Measurements from ENCODE around the gene STAT4.

STAT4 gene

GRCh38 chr2:191176305-191176704 lies 25.5 kb upstream of the STAT4 start:
- Histone ChIP-seq H3K4me3 (ENCODE audit: insufficient read depth, low read depth, low read length, poor library complexity, severe bottlenecking) (no peak overlapping the region), H3K9me3 (ENCODE audit: control insufficient read depth, low read length) (no peaks in the 10 kb centered on the region), H3K36me3 (ENCODE audit: control insufficient read depth, insufficient read depth, low read length) (no peaks in the 10 kb centered on the region), H3K27me3 (replicated peaks; ENCODE audit: control insufficient read depth, insufficient read depth, low read length, poor library complexity, severe bottlenecking) (no peaks in the 10 kb centered on the region), H3K27ac (ENCODE audit: insufficient read depth, low read length, poor library complexity, severe bottlenecking) (no peak overlapping the region), H3K4me1 (ENCODE audit: control insufficient read depth, insufficient read depth, low read length, poor library complexity, severe bottlenecking) (no peaks in the 10 kb centered on the region)
- no peak for DNase-seq

GRCh38 chr2:191174442-191174841 lies 23.6 kb upstream of the STAT4 start:
- H3K4me1 ChIP-seq (ENCODE audit: control insufficient read depth, insufficient read depth, low read length, poor library complexity, severe bottlenecking): no peaks in the 10 kb centered on the region
- no peak for DNase-seq
- no peaks in the 10 kb centered on the region for H3K9me3 ChIP-seq (ENCODE audit: control insufficient read depth, low read length)
- no peaks in the 10 kb centered on the region for H3K27me3 ChIP-seq (replicated peaks; ENCODE audit: control insufficient read depth, insufficient read depth, low read length, poor library complexity, severe bottlenecking)
- no peaks in the 10 kb centered on the region for H3K36me3 ChIP-seq (ENCODE audit: control insufficient read depth, insufficient read depth, low read length)
- no peak overlapping the region for H3K27ac ChIP-seq (ENCODE audit: insufficient read depth, low read length, poor library complexity, severe bottlenecking)
- no peak overlapping the region for H3K4me3 ChIP-seq (ENCODE audit: insufficient read depth, low read depth, low read length, poor library complexity, severe bottlenecking)

GRCh38 chr2:191173206-191173605 lies 22.4 kb upstream of the STAT4 start:
- H3K4me1 ChIP-seq (ENCODE audit: control insufficient read depth, insufficient read depth, low read length, poor library complexity, severe bottlenecking): no peaks in the 10 kb centered on the region
- no peak overlapping the region for H3K4me3 ChIP-seq (ENCODE audit: insufficient read depth, low read depth, low read length, poor library complexity, severe bottlenecking)
- H3K27ac ChIP-seq (ENCODE audit: insufficient read depth, low read length, poor library complexity, severe bottlenecking): no peak overlapping the region
- no peak for DNase-seq
- no peaks in the 10 kb centered on the region for H3K27me3 ChIP-seq (replicated peaks; ENCODE audit: control insufficient read depth, insufficient read depth, low read length, poor library complexity, severe bottlenecking)
- H3K9me3 ChIP-seq (ENCODE audit: control insufficient read depth, low read length): no peaks in the 10 kb centered on the region
- H3K36me3 ChIP-seq (ENCODE audit: control insufficient read depth, insufficient read depth, low read length): no peaks in the 10 kb centered on the region

- Histone ChIP-seq H3K4me1 (ENCODE audit: control insufficient read depth, insufficient read depth, low read length, poor library complexity, severe bottlenecking) (no peaks in the 10 kb centered on the region), H3K36me3 (ENCODE audit: control insufficient read depth, insufficient read depth, low read length) (no peaks in the 10 kb centered on the region), H3K27me3 (replicated peaks; ENCODE audit: control insufficient read depth, insufficient read depth, low read length, poor library complexity, severe bottlenecking) (no peaks in the 10 kb centered on the region), H3K27ac (ENCODE audit: insufficient read depth, low read length, poor library complexity, severe bottlenecking) (no peak overlapping the region), H3K9me3 (ENCODE audit: control insufficient read depth, low read length) (no peaks in the 10 kb centered on the region), H3K4me3 (ENCODE audit: insufficient read depth, low read depth, low read length, poor library complexity, severe bottlenecking) (no peak overlapping the region)
- DNase-seq: no peak
Observed at GRCh38 chr2:191171708-191172355, 21.0 kb upstream of the STAT4 start.

GRCh38 chr2:191171286-191171685 lies 20.5 kb upstream of the STAT4 start:
- Histone ChIP-seq H3K36me3 (ENCODE audit: control insufficient read depth, insufficient read depth, low read length) (no peaks in the 10 kb centered on the region), H3K9me3 (ENCODE audit: control insufficient read depth, low read length) (no peaks in the 10 kb centered on the region), H3K4me1 (ENCODE audit: control insufficient read depth, insufficient read depth, low read length, poor library complexity, severe bottlenecking) (no peaks in the 10 kb centered on the region), H3K27ac (ENCODE audit: insufficient read depth, low read length, poor library complexity, severe bottlenecking) (no peak overlapping the region), H3K27me3 (replicated peaks; ENCODE audit: control insufficient read depth, insufficient read depth, low read length, poor library complexity, severe bottlenecking) (no peaks in the 10 kb centered on the region), H3K4me3 (ENCODE audit: insufficient read depth, low read depth, low read length, poor library complexity, severe bottlenecking) (no peak overlapping the region)
- DNase-seq: no peak

- Histone ChIP-seq H3K27me3 (replicated peaks; ENCODE audit: control insufficient read depth, insufficient read depth, low read length, poor library complexity, severe bottlenecking) (no peaks in the 10 kb centered on the region), H3K9me3 (ENCODE audit: control insufficient read depth, low read length) (no peaks in the 10 kb centered on the region), H3K4me1 (ENCODE audit: control insufficient read depth, insufficient read depth, low read length, poor library complexity, severe bottlenecking) (no peaks in the 10 kb centered on the region), H3K36me3 (ENCODE audit: control insufficient read depth, insufficient read depth, low read length) (no peaks in the 10 kb centered on the region), H3K4me3 (ENCODE audit: insufficient read depth, low read depth, low read length, poor library complexity, severe bottlenecking) (no peak overlapping the region), H3K27ac (ENCODE audit: insufficient read depth, low read length, poor library complexity, severe bottlenecking) (no peak overlapping the region)
- DNase-seq: no peak
Observed at GRCh38 chr2:191170773-191171172, 20.0 kb upstream of the STAT4 start.

- no peak for DNase-seq
- Histone ChIP-seq H3K27ac (ENCODE audit: insufficient read depth, low read length, poor library complexity, severe bottlenecking) (no peak overlapping the region), H3K36me3 (ENCODE audit: control insufficient read depth, insufficient read depth, low read length) (no peaks in the 10 kb centered on the region), H3K4me3 (ENCODE audit: insufficient read depth, low read depth, low read length, poor library complexity, severe bottlenecking) (no peak overlapping the region), H3K9me3 (ENCODE audit: control insufficient read depth, low read length) (no peaks in the 10 kb centered on the region), H3K4me1 (ENCODE audit: control insufficient read depth, insufficient read depth, low read length, poor library complexity, severe bottlenecking) (peaks cover 2% of the 10 kb centered on the region), H3K27me3 (replicated peaks; ENCODE audit: control insufficient read depth, insufficient read depth, low read length, poor library complexity, severe bottlenecking) (no peaks in the 10 kb centered on the region)
Observed at GRCh38 chr2:191170301-191170636, 19.5 kb upstream of the STAT4 start.

GRCh38 chr2:191169456-191170300 lies 18.9 kb upstream of the STAT4 start:
- no peak for DNase-seq
- Histone ChIP-seq H3K27me3 (replicated peaks; ENCODE audit: control insufficient read depth, insufficient read depth, low read length, poor library complexity, severe bottlenecking) (no peaks in the 10 kb centered on the region), H3K36me3 (ENCODE audit: control insufficient read depth, insufficient read depth, low read length) (no peaks in the 10 kb centered on the region), H3K9me3 (ENCODE audit: control insufficient read depth, low read length) (no peaks in the 10 kb centered on the region), H3K27ac (ENCODE audit: insufficient read depth, low read length, poor library complexity, severe bottlenecking) (no peak overlapping the region), H3K4me3 (ENCODE audit: insufficient read depth, low read depth, low read length, poor library complexity, severe bottlenecking) (no peak overlapping the region), H3K4me1 (ENCODE audit: control insufficient read depth, insufficient read depth, low read length, poor library complexity, severe bottlenecking) (peaks cover 4% of the 10 kb centered on the region)

- Histone ChIP-seq H3K4me3 (ENCODE audit: insufficient read depth, low read depth, low read length, poor library complexity, severe bottlenecking) (no peak overlapping the region), H3K36me3 (ENCODE audit: control insufficient read depth, insufficient read depth, low read length) (no peaks in the 10 kb centered on the region), H3K4me1 (ENCODE audit: control insufficient read depth, insufficient read depth, low read length, poor library complexity, severe bottlenecking) (peaks cover 4% of the 10 kb centered on the region), H3K27ac (ENCODE audit: insufficient read depth, low read length, poor library complexity, severe bottlenecking) (no peak overlapping the region), H3K9me3 (ENCODE audit: control insufficient read depth, low read length) (no peaks in the 10 kb centered on the region), H3K27me3 (replicated peaks; ENCODE audit: control insufficient read depth, insufficient read depth, low read length, poor library complexity, severe bottlenecking) (no peaks in the 10 kb centered on the region)
- DNase-seq: no peak
Observed at GRCh38 chr2:191167766-191168165, 17.0 kb upstream of the STAT4 start.

GRCh38 chr2:191166756-191167445 lies 16.1 kb upstream of the STAT4 start:
- Histone ChIP-seq H3K9me3 (ENCODE audit: control insufficient read depth, low read length) (no peaks in the 10 kb centered on the region), H3K27me3 (replicated peaks; ENCODE audit: control insufficient read depth, insufficient read depth, low read length, poor library complexity, severe bottlenecking) (no peaks in the 10 kb centered on the region), H3K36me3 (ENCODE audit: control insufficient read depth, insufficient read depth, low read length) (no peaks in the 10 kb centered on the region), H3K4me1 (ENCODE audit: control insufficient read depth, insufficient read depth, low read length, poor library complexity, severe bottlenecking) (peaks cover 4% of the 10 kb centered on the region), H3K27ac (ENCODE audit: insufficient read depth, low read length, poor library complexity, severe bottlenecking) (no peak overlapping the region), H3K4me3 (ENCODE audit: insufficient read depth, low read depth, low read length, poor library complexity, severe bottlenecking) (no peak overlapping the region)
- no peak for DNase-seq
